HG02571 (cell line): ENCODE results near the gene CS.
"Not testable (repeated sequence)": the region's sequence is repeated elsewhere in the genome, so short reads cannot be mapped to it uniquely, and the experiment has no call there.

Source experiments
- ATAC-seq: cut with Tn5 transposase; IDR thresholded peaks from one replicate; pipeline ENCODE4 v1.9.1; 2021; ENCODE audit warnings: mild to moderate bottlenecking, moderate library complexity; ENCODE audit not compliant: unreplicated experiment

CS gene

DNA sequence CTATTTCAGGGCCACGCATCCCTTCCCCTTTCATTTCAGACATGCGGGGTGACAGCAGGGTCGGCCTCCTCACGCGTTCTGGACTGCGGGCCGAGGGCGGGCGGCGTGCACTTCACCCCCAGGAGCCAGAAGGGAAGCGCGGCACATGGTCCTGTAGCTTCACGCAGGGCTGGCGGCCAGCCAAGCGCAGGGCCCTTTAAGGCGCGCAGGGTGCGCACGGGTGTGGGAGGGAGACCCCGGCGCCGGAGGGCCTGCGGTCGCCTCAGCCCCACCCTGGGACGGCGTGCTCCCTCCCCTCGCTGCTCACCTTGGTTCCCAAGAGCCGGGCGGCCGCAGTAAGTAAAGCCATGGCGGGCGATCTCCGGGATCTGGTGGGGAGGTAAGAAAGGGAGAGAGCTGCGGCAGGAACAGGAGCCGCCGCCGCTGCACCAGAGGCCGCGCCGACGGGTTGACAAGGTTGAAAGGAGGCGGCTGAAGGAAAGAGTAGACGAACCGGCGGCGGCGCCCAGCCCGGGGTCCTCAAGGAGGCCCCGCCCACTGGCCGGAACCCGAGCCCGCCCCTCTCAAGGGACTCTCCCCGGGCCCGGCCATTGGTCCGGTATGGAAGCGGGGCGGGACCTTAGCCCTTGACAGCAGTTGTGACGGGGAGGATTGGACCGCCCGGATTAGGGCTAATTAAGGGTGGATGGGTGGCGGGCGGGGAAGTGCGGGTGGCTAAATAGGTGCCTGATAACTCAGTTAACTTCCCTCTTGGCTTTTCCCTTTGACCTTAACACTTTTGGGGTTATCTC lies at the start of gene CS:
Gene CS, minus strand, starts transcription at position 478 of the 791 bp plus-strand sequence. Its CDS starts 129 bp downstream, at position 349.
- peak; percentile 95 for ATAC-seq

- no peak for ATAC-seq
Observed at GRCh38 chr12:56348776-56349175, 48.6 kb upstream of the CS start.

DNA sequence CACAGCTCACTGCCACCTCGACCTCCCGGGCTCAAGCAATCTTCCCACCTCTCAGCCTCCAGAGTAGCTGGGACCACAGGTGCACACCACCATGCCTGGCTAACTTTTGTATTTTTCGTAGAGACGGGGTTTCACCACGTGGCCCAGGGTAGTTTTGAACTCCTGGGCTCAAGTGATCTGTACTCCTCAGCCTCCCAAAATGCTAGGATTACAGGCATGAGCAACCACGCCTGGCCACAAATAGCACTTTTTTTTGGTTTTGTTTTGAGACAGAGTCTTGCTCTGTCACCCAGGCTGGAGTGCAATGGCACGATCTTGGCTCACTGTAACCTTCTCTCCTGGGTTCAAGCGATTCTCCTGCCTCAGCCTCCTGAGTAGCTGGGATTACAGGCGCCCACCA lies 47.1 kb upstream of the CS start:
- ATAC-seq, result not testable (repeated sequence)

DNA sequence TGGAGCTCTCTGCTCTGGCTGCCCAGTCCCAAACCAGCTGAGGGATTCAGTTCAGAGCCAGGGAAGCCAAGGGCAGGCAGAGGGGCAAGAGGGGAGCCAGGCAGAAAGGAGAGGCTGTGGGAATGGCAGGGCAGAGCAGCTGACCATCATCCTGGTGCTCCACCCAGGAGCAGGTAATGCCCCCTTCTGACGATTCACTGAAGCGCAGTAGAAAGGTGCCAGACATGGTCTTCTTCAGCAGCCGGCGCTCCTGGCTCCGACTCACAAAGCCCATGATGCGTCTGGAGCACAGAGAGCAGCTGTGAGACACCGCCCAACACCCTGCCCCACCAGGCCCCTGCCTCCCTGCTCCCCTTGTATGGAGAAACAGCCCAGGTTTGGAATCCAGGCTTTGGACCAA lies 46.5 kb upstream of the CS start:
- no peak for ATAC-seq

- ATAC-seq, result not testable (repeated sequence)
Observed at GRCh38 chr12:56342290-56342689, 42.2 kb upstream of the CS start.

DNA sequence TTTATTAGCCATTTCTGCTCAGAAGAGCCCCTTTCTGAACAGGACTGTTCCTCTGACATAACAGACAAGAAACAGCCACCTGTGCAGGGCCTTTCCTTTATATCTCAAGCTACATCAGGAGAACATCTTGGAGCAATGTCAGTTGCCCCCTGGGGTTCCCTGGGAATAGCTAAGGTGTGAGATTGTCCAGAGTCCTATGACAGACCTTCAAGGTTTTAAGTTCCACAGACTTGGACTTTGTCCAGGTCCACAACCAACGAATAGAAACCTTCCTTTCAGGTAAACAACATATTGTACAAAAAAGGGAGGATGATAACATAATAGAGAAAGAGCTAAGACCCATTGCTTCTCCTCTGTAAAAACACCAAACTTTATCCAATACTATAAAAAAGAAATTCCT lies 41.5 kb upstream of the CS start:
- no peak for ATAC-seq

DNA sequence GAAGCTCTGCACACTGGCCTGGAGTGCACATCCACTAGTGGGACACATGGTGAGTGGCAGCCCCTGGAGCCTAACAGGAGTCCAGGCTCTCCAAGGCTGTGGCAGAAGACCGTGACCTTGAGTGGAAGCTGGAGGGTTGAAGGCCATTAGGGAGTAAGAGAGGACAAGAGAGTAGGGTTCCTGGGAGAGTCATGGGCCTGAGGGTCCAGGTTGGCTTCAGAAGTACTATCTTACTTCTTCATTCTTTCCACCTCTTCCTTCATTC lies 39.0 kb upstream of the CS start:
- no peak for ATAC-seq

GRCh38 chr12:56338308-56339157 lies 38.4 kb upstream of the CS start, which contains the start of gene IL23A:
TSS of gene IL23A (plus strand) at chr12:56338884. CDS start at chr12:56339045, 161 bp downstream.
- no peak for ATAC-seq

DNA sequence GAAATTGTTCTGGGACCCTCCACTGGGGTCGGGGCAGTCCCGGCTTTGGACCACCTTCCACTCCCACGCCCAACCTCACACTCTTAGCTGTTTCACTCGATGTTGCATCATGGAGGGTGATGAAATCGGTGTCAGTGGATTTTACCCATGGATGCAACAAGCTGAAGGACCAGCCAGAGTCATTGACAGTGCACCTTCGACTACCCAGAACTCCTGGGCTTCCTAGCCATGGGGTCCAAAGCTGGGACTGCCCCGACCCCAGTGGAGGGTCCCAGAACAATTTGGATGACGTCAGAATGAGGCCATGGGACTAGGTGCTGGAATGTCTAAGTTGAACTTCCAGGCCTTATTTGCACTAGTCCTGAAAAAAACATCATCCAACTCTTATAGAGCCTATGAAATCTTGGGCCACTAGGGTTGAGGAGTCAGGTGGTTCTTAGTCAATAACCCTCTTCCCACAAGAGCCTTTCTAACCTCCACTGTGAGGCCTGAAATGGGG lies 37.7 kb upstream of the CS start:
- no peak for ATAC-seq

- ATAC-seq, result no peak
Observed at GRCh38 chr12:56336361-56337167, 36.4 kb upstream of the CS start.

- ATAC-seq, result not testable (repeated sequence)
Observed at GRCh38 chr12:56335527-56335926, 35.4 kb upstream of the CS start.

- no peak for ATAC-seq
Observed at GRCh38 chr12:56334490-56334793, 34.3 kb upstream of the CS start.

DNA sequence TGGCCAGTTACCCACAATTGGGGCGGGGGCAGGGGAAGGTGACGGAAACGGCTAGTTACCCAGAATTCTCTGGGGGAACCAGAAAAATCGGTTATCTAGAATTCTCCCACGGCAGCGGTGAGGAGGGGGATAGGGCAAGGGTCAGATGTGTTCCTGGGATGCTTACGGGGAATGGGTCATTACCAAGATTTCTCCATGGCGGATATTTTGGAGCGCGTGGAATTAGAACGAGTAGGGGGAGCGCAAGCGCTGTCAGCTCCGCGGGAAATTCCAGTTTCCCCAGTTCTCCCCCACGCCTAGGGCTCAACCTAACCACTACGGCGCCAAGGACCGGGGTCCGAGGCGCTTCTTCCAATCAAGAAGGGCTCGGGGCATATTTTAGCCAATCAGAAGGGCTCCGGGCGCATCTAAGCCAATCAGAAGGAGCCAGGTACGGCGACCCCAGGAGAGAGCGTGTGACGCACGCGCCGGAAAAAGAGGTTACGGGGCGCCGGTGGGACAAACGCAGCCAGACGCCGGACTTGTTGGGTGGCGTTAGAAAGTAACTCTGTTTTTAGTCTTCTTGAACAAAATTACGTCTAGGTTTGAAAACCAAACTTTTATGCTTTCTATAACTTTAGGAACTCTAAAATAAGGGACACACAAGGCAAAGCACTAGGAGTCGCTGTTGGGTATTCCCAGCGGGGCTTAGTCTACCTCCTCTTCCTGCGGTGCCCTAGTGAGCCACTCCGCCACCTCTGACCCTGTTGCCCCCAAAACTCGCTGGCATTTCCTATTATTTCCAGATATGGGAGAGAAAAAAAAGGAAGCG lies 33.8 kb upstream of the CS start, which contains the start of gene PAN2:
Gene PAN2, minus strand, starts transcription at position 322 of the 811 bp plus-strand sequence. CDS start 906 bp downstream, outside the sequence.
- peak; percentile 96 for ATAC-seq

GRCh38 chr12:56333197-56333678 lies 33.1 kb upstream of the CS start:
- no peak for ATAC-seq

- no peak for ATAC-seq
Observed at GRCh38 chr12:56332512-56333196, 32.5 kb upstream of the CS start.

- ATAC-seq, result no peak
Observed at GRCh38 chr12:56330936-56331490, 30.9 kb upstream of the CS start.

DNA sequence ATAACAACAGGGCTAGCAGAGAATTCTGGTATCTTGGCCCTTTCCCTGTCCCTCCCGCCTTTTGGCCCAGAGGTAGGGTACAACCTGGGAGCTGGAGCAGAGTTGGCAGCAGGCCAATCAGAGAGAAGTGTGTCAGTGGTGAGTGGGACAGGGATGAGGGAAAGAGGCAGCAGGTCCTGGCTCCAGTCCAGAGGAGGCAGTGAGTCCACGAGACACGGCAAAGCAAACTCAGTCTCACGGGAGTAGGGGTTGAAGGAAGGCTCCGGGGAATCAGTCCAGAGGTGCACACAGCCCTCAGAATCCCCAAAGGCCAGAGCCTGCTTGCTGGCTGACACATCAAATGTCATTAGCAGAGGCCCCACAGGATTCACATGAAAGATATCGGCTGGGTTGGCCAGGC lies 26.4 kb upstream of the CS start:
- ATAC-seq, result no peak

DNA sequence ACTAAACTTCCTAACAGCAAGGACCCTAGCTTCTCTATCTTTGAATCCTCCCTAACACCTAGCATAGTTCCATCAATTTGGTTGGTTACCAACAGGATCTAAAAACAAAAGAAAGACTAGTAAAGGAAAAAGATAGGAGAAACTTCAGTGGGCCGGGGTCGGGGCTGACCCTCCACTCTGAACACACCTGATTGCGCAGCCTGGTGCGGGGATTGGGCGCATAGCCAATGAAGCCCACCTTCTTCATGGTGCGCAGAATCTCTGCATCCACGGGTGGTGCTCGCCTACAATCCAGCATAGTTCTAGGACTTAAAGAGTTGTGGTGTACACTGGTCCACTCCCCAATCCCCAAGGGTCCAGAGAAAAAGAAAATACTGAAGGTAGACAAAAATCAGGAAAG lies 26.0 kb upstream of the CS start:
- ATAC-seq, result no peak

- ATAC-seq, result no peak
Observed at GRCh38 chr12:56324206-56324605, 24.1 kb upstream of the CS start.
